Mesendoderm (in vitro differentiated cells): ENCODE results near the gene CIART.
A peak's percentile ranks its signal among the peaks of the same experiment; 100 is the strongest.

Experiments
- DNase-seq: peaks from one replicate; pipeline ENCODE4 v3.0.0; 2013
- H2AK5ac ChIP-seq: 2 replicates; pipeline ENCODE4 v1.6.1; 2013; ENCODE audit warnings: low read length, inconsistent platforms
- H2BK120ac ChIP-seq: 2 replicates; pipeline ENCODE4 v1.6.1; 2013; ENCODE audit warnings: low read depth, mild to moderate bottlenecking, low read length, moderate library complexity, mixed read lengths
- H2BK15ac ChIP-seq: replicated peaks from 2 replicates; pipeline ENCODE4 v1.6.1; 2013; ENCODE audit warnings: low read depth, mild to moderate bottlenecking, moderate library complexity
- H2BK5ac ChIP-seq: 2 replicates; pipeline ENCODE4 v1.6.1; 2013; ENCODE audit warnings: low read length, inconsistent platforms
- H3K18ac ChIP-seq: 2 replicates; pipeline ENCODE4 v1.6.1; 2013; ENCODE audit warnings: mild to moderate bottlenecking, low read length, mixed read lengths
- H3K23ac ChIP-seq: one replicate; pipeline ENCODE4 v1.6.1; 2013; ENCODE audit warnings: low read length
- H3K27ac ChIP-seq: 2 replicates; pipeline ENCODE4 v1.5.1; 2013; ENCODE audit warnings: low read depth, mild to moderate bottlenecking, inconsistent platforms, low read length, moderate library complexity
- H3K27me3 ChIP-seq: 2 replicates; pipeline ENCODE4 v1.6.1; 2013; ENCODE audit warnings: low read length, control low read depth, mild to moderate bottlenecking, inconsistent platforms; ENCODE audit not compliant: insufficient read depth, poor library complexity
- H3K36me3 ChIP-seq: 2 replicates; pipeline ENCODE4 v1.6.1; 2013; ENCODE audit warnings: low read length, inconsistent platforms; ENCODE audit not compliant: control insufficient read depth, insufficient read depth
- H3K4ac ChIP-seq: one replicate; pipeline ENCODE4 v1.6.1; 2013; ENCODE audit warnings: low read depth, mild to moderate bottlenecking, low read length, moderate library complexity
- H3K4me1 ChIP-seq: 2 replicates; pipeline ENCODE4 v1.6.1; 2013; ENCODE audit warnings: low read depth, low read length, inconsistent platforms; ENCODE audit not compliant: control insufficient read depth
- H3K4me2 ChIP-seq: 2 replicates; pipeline ENCODE4 v1.6.1; 2013; ENCODE audit warnings: low read length
- H3K4me3 ChIP-seq: 2 replicates; pipeline ENCODE4 v1.5.1; 2013; ENCODE audit warnings: mild to moderate bottlenecking, low read length
- H3K56ac ChIP-seq: one replicate; pipeline ENCODE4 v1.6.1; 2013; ENCODE audit warnings: low read length
- H3K79me1 ChIP-seq: 2 replicates; pipeline ENCODE4 v1.6.1; 2013; ENCODE audit warnings: low read length, inconsistent platforms
- H3K79me2 ChIP-seq: 2 replicates; pipeline ENCODE4 v1.6.1; 2013; ENCODE audit warnings: mild to moderate bottlenecking, low read length; ENCODE audit not compliant: control insufficient read depth, insufficient read depth
- H3K9ac ChIP-seq: 2 replicates; pipeline ENCODE4 v1.6.1; 2013; ENCODE audit warnings: low read length, inconsistent platforms
- H4K5ac ChIP-seq: one replicate; pipeline ENCODE4 v1.6.1; 2013; ENCODE audit warnings: low read length
- H4K8ac ChIP-seq: one replicate; pipeline ENCODE4 v1.6.1; 2013; ENCODE audit warnings: low read depth, mild to moderate bottlenecking, control low read depth, low read length, moderate library complexity
- WGBS: extraction: QIAGEN DNeasy Blood & Tissue Kit; methylation state at CpG from one replicate; pipeline ENCODE4 v1.1.7; 2013; ENCODE audit warnings: low lambda C conversion rate, missing lambda C conversion rate; ENCODE audit not compliant: insufficient coverage; ENCODE audit errors: extremely low coverage; 5-methylcytosine and 5-hydroxymethylcytosine counted together

Gene CIART

DNA sequence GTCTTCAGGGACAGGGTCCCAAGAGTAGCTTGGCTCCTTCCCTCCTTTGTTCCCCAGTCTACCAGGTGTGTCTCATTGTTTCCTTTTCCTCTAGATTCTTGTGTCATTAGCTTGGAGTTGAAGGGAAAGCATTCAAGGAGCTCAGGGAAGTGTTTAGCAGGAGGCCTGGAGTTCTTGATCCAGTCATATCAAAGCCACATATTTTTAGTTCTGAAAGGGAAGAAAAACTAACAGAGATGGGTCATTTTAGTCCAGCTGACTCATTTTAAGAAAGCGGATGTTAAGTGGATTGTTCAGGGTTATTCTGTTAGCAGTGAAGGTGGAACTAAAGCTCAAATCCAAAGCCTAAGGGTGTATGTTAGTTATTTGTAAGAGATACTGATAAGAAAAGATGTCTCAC is 9.0 kb upstream of the CIART start:
- no peak overlapping the region for H2BK15ac ChIP-seq
- H3K4ac ChIP-seq, result no peak overlapping the region
- no peak overlapping the region for H4K8ac ChIP-seq
- H3K36me3 ChIP-seq, result no peaks in the 10 kb centered on the region
- no peak overlapping the region for H3K4me2 ChIP-seq
- no peak overlapping the region for H2AK5ac ChIP-seq
- peaks cover 3% of the 10 kb centered on the region for H3K4me1 ChIP-seq
- H3K79me1 ChIP-seq, result peaks cover under 1% of the 10 kb centered on the region
- no peaks in the 10 kb centered on the region for H3K27me3 ChIP-seq
- H2BK5ac ChIP-seq, result no peak overlapping the region
- no CpG with 5 or more reads among the region's 1 CpG for WGBS
- no peak for DNase-seq
- no peak overlapping the region for H2BK120ac ChIP-seq
- H3K9ac ChIP-seq, result peak overlapping the region; percentile 69
- no peak overlapping the region for H4K5ac ChIP-seq
- no peak overlapping the region for H3K56ac ChIP-seq
- no peak overlapping the region for H3K18ac ChIP-seq
- no peak overlapping the region for H3K23ac ChIP-seq
- H3K27ac ChIP-seq, result no peak overlapping the region
- no peak overlapping the region for H3K4me3 ChIP-seq
- peaks cover 3% of the 10 kb centered on the region for H3K79me2 ChIP-seq

DNA sequence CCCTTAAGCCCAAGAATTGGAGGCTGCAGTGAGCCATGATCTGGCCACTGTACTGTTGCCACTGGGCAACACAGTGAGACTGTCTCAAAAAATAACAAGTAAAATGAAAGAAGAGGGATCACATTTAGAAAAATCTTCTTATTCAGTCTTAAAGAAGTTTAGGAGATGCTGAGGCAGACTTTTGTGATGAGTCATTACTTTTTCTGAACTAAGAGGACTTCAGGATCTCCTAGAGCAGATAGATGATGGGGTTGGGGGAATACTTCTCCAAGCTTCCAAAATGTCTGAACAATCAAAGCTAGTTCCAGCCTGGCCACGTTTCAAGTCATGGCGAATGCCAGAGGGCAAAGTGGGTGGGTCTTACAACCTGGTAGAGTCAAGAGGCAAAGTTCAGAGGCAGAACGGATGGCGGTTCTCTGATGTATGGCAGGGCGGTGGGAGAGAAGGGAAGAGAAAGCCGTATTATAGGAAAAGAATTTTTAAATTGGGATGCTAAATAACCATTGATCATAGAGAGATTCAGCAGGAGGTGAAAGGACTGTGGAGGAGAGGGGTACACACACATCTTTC is 2.1 kb upstream of the CIART start:
- Histone ChIP-seq H3K23ac (no peak overlapping the region), H2AK5ac (no peak overlapping the region), H3K27ac (no peak overlapping the region), H4K8ac (no peak overlapping the region), H3K36me3 (no peaks in the 10 kb centered on the region), H3K4ac (no peak overlapping the region), H3K79me1 (no peaks in the 10 kb centered on the region), H3K4me1 (peaks cover 4% of the 10 kb centered on the region), H3K4me2 (no peak overlapping the region), H4K5ac (no peak overlapping the region), H2BK5ac (no peak overlapping the region), H2BK120ac (no peak overlapping the region), H3K79me2 (no peaks in the 10 kb centered on the region), H3K56ac (no peak overlapping the region), H3K4me3 (no peak overlapping the region), H3K27me3 (peaks cover 3% of the 10 kb centered on the region), H3K9ac (no peak overlapping the region), H2BK15ac (no peak overlapping the region), H3K18ac (no peak overlapping the region)
- DNase-seq, result no peak
- no CpG with 5 or more reads among the region's 6 CpGs for WGBS

DNA sequence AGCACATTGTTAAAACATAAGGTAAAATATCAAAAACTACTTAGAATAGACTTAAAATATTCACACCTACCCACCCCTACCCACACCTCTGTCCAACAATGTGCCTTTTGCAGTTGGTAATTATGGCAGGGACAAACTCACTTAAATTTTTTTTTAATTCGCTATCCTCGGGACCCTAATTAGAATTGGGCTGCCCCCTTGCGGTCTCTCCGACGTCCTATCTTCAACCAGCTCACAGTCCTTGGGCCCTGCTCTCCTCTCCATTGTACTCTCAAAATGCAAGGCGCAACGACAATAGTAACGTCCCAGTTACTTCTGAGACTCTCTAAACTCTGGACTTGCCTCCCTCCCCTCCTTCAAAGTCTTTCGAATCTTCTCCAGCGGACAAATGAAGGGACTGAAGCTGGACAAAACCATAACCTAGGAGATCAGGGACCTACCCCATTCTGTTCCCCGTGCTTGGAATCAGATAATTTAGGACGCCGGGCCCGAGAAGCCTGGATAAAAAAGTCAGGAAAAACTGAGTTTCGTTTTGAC is 1.1 kb upstream of the CIART start:
- Histone ChIP-seq H3K4me2 (peak overlapping the region; percentile 27), H2BK15ac (no peak overlapping the region), H3K36me3 (no peaks in the 10 kb centered on the region), H3K79me2 (no peaks in the 10 kb centered on the region), H2BK5ac (no peak overlapping the region), H3K4me3 (peak overlapping the region; percentile 28), H2BK120ac (no peak overlapping the region), H4K5ac (no peak overlapping the region), H3K18ac (peak overlapping the region; percentile 63), H3K56ac (peak overlapping the region; percentile 53), H3K4ac (no peak overlapping the region), H3K23ac (no peak overlapping the region), H3K27ac (no peak overlapping the region), H3K27me3 (peaks cover 3% of the 10 kb centered on the region), H4K8ac (no peak overlapping the region), H2AK5ac (no peak overlapping the region), H3K4me1 (peaks cover 4% of the 10 kb centered on the region), H3K79me1 (no peaks in the 10 kb centered on the region), H3K9ac (peak overlapping the region; percentile 39)
- DNase-seq, result peak; percentile 86
- WGBS, result no CpG with 5 or more reads among the region's 15 CpGs

DNA sequence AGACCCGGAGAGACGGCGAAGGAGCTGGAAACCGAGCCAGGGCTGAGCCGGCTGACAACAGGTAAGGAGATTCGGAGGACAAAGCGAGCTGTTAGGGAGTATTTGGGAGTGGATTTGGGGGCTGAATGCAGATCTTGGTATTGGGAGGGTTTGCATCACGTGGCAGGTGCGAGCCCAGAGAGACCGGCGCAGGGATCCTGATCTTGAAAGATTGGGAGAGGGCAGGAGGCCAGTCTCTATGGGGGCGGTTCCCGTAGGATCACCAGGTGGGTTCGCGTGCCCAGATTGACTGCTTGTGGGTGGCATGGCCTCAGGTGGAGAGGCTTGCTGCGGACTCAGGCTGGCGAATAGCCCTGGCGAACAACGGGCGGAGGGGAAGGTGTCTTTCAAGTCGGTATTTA is 204 bp downstream of the CIART start:
- H3K27ac ChIP-seq, result no peak overlapping the region

DNA sequence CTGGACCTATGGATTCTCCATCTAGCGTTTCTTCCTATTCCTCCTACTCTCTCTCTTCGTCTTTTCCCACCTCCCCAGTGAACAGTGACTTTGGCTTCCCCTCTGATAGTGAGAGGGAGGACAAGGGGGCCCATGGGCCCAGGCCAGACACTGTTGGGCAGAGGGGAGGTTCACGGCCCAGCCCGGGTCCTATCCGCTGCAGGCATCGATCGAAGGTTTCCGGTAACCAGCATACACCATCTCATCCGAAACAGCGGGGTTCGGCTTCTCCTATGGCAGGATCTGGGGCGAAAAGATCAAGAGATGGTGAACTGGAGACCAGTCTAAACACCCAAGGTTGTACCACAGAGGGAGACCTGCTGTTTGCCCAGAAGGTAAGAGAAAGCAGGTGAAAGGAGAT is 906 bp downstream of the CIART start:
- no peak overlapping the region for H3K56ac ChIP-seq
- no peak overlapping the region for H3K27ac ChIP-seq
- H2AK5ac ChIP-seq, result no peak overlapping the region
- H3K4me2 ChIP-seq, result no peak overlapping the region
- no peak overlapping the region for H2BK120ac ChIP-seq
- H3K23ac ChIP-seq, result no peak overlapping the region
- no peaks in the 10 kb centered on the region for H3K36me3 ChIP-seq
- no peaks in the 10 kb centered on the region for H3K79me2 ChIP-seq
- no peak overlapping the region for H4K8ac ChIP-seq
- DNase-seq, result no peak
- H2BK15ac ChIP-seq, result no peak overlapping the region
- peaks cover 3% of the 10 kb centered on the region for H3K27me3 ChIP-seq
- H3K9ac ChIP-seq, result no peak overlapping the region
- H3K4me3 ChIP-seq, result no peak overlapping the region
- H3K18ac ChIP-seq, result no peak overlapping the region
- H3K79me1 ChIP-seq, result no peaks in the 10 kb centered on the region
- H3K4ac ChIP-seq, result no peak overlapping the region
- no peak overlapping the region for H2BK5ac ChIP-seq
- no peak overlapping the region for H4K5ac ChIP-seq
- H3K4me1 ChIP-seq, result peaks cover 4% of the 10 kb centered on the region
- no CpG with 5 or more reads among the region's 12 CpGs for WGBS

More for the DNA sequence above, 204 bp downstream of the CIART start:
- peak overlapping the region; percentile 77 for H3K4me2 ChIP-seq
- no peaks in the 10 kb centered on the region for H3K79me1 ChIP-seq
- no peak overlapping the region for H4K8ac ChIP-seq
- H2BK15ac ChIP-seq, result no peak overlapping the region
- no peak overlapping the region for H3K18ac ChIP-seq
- peak overlapping the region; percentile 31 for H3K4me3 ChIP-seq
- H3K4ac ChIP-seq, result no peak overlapping the region
- H2AK5ac ChIP-seq, result no peak overlapping the region
- H3K9ac ChIP-seq, result peak overlapping the region; percentile 53
- H3K56ac ChIP-seq, result peak overlapping the region; percentile 85
- no CpG with 5 or more reads among the region's 21 CpGs for WGBS
- peaks cover 4% of the 10 kb centered on the region for H3K4me1 ChIP-seq
- H2BK5ac ChIP-seq, result no peak overlapping the region
- H2BK120ac ChIP-seq, result no peak overlapping the region
- H3K36me3 ChIP-seq, result no peaks in the 10 kb centered on the region
- H3K23ac ChIP-seq, result no peak overlapping the region
- H3K27me3 ChIP-seq, result peaks cover 3% of the 10 kb centered on the region
- no peak for DNase-seq
- no peaks in the 10 kb centered on the region for H3K79me2 ChIP-seq
- no peak overlapping the region for H4K5ac ChIP-seq

DNA sequence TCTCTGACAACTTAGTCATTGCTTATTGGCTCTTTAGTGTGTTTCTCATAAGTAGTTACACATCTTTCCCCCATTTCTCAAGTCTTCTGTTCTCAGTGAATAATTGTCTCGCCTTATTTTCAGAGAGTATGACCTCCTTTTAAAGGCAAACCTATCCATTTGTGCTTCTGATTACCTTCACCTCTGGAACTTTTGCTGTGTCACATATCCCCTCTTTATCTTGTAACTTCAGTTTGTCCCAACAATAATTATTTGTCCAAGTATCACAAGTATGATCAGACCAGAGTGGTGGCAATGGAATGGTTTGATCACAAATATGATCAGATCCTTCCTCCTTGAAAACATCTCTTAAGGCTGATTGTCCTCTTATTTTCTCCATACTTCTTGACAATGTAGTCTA is 6.0 kb downstream of the CIART start:
- H2BK15ac ChIP-seq, result no peak overlapping the region
- H3K18ac ChIP-seq, result no peak overlapping the region
- no peaks in the 10 kb centered on the region for H3K4me1 ChIP-seq
- no peaks in the 10 kb centered on the region for H3K79me1 ChIP-seq
- H2BK120ac ChIP-seq, result no peak overlapping the region
- H3K4me3 ChIP-seq, result no peak overlapping the region
- no peak overlapping the region for H3K4me2 ChIP-seq
- no peak overlapping the region for H2AK5ac ChIP-seq
- H2BK5ac ChIP-seq, result no peak overlapping the region
- no peaks in the 10 kb centered on the region for H3K79me2 ChIP-seq
- no peak overlapping the region for H4K5ac ChIP-seq
- no peak overlapping the region for H3K23ac ChIP-seq
- no peak for DNase-seq
- H3K27ac ChIP-seq, result no peak overlapping the region
- H4K8ac ChIP-seq, result no peak overlapping the region
- no peaks in the 10 kb centered on the region for H3K27me3 ChIP-seq
- WGBS, result no CpG with 5 or more reads among the region's 1 CpG
- no peak overlapping the region for H3K56ac ChIP-seq
- H3K4ac ChIP-seq, result no peak overlapping the region
- no peaks in the 10 kb centered on the region for H3K36me3 ChIP-seq
- no peak overlapping the region for H3K9ac ChIP-seq
